Measurements from ENCODE around the gene AAK1. TPM values are rescaled to one million over a fixed set of nuclear protein-coding genes. Genes with fewer than 3 reads are reported as not detected.

Gene AAK1
- polyA plus RNA-seq, 1 donor from 2014 or later = 26.7 TPM

- H3K9me2 ChIP-seq (ENCODE audit: insufficient read depth, low read length) = no peaks in the 10 kb centered on the region
- H3K27me3 ChIP-seq (ENCODE audit: insufficient read depth, low read depth, low read length) = no peaks in the 10 kb centered on the region
- no peaks in the 10 kb centered on the region for H3F3A ChIP-seq (ENCODE audit: insufficient read depth, low read length, poor library complexity, severe bottlenecking)
- H3K4me2 ChIP-seq (ENCODE audit: low read length) = no peak overlapping the region
- no peaks in the 10 kb centered on the region for H3K36me3 ChIP-seq (ENCODE audit: insufficient read depth, low read length)
- TF ChIP-seq RAD21 (conservative IDR thresholded peaks at IDR 0.05) = no peak
- no peak for TF ChIP-seq SMC3 (conservative IDR thresholded peaks at IDR 0.05; ENCODE audit: poor library complexity)
- TF ChIP-seq MXI1 (conservative IDR thresholded peaks at IDR 0.05; ENCODE audit: poor library complexity, severe bottlenecking) = no peak
- no peak for TF ChIP-seq TAF1 (IDR thresholded peaks at IDR 0.05; ENCODE audit: low read depth)
- TF ChIP-seq CTCF (IDR thresholded peaks at IDR 0.05; ENCODE audit: poor library complexity, severe bottlenecking) = no peak
- no peak for TF ChIP-seq REST (IDR thresholded peaks at IDR 0.05; ENCODE audit: borderline replicate concordance)
- TF ChIP-seq EP300 (conservative IDR thresholded peaks at IDR 0.05; ENCODE audit: poor library complexity, severe bottlenecking) = no peak
- no peak for TF ChIP-seq POLR2AphosphoS5 (IDR thresholded peaks at IDR 0.05)
- TF ChIP-seq EZH2 (IDR thresholded peaks at IDR 0.05; ENCODE audit: borderline replicate concordance, insufficient read depth, low read length, poor library complexity, severe bottlenecking) = no peak
- H3K79me2 ChIP-seq (replicated peaks; ENCODE audit: insufficient read depth, low read length) = peaks cover 30% of the 10 kb centered on the region
- no peak overlapping the region for H3K4me3 ChIP-seq (ENCODE audit: low read length)
- H3K9ac ChIP-seq (ENCODE audit: low read length) = no peak overlapping the region
- no peaks in the 10 kb centered on the region for H3K9me3 ChIP-seq (ENCODE audit: low read length)
- H4K20me1 ChIP-seq (ENCODE audit: insufficient read depth) = no peaks in the 10 kb centered on the region
- H2AFZ ChIP-seq (ENCODE audit: low read depth, low read length) = no peak overlapping the region
- H3K27ac ChIP-seq (ENCODE audit: low read length) = no peak overlapping the region
These were observed 13.5 kb downstream of the AAK1 start for GRCh38 chr2:69629921-69630608.

GRCh38 chr2:69628325-69629021, 15.1 kb downstream of the AAK1 start:
- no peak overlapping the region for H3K4me2 ChIP-seq (ENCODE audit: low read length)
- H3K4me3 ChIP-seq (ENCODE audit: low read length) = no peak overlapping the region
- no peaks in the 10 kb centered on the region for H4K20me1 ChIP-seq (ENCODE audit: insufficient read depth)
- H3K27me3 ChIP-seq (ENCODE audit: insufficient read depth, low read depth, low read length) = no peaks in the 10 kb centered on the region
- no peaks in the 10 kb centered on the region for H3K9me2 ChIP-seq (ENCODE audit: insufficient read depth, low read length)
- no peak overlapping the region for H3K9ac ChIP-seq (ENCODE audit: low read length)
- H3K27ac ChIP-seq (ENCODE audit: low read length) = no peak overlapping the region
- H3K36me3 ChIP-seq (ENCODE audit: insufficient read depth, low read length) = no peaks in the 10 kb centered on the region
- H3F3A ChIP-seq (ENCODE audit: insufficient read depth, low read length, poor library complexity, severe bottlenecking) = no peaks in the 10 kb centered on the region
- H3K79me2 ChIP-seq (replicated peaks; ENCODE audit: insufficient read depth, low read length) = peaks cover 23% of the 10 kb centered on the region
- TF ChIP-seq TAF1 (IDR thresholded peaks at IDR 0.05; ENCODE audit: low read depth) = no peak
- no peak for TF ChIP-seq SMC3 (conservative IDR thresholded peaks at IDR 0.05; ENCODE audit: poor library complexity)
- no peak for TF ChIP-seq REST (IDR thresholded peaks at IDR 0.05; ENCODE audit: borderline replicate concordance)
- TF ChIP-seq EP300 (conservative IDR thresholded peaks at IDR 0.05; ENCODE audit: poor library complexity, severe bottlenecking) = no peak
- TF ChIP-seq CTCF (IDR thresholded peaks at IDR 0.05; ENCODE audit: poor library complexity, severe bottlenecking) = no peak
- no peak for TF ChIP-seq POLR2AphosphoS5 (IDR thresholded peaks at IDR 0.05)
- TF ChIP-seq EZH2 (IDR thresholded peaks at IDR 0.05; ENCODE audit: borderline replicate concordance, insufficient read depth, low read length, poor library complexity, severe bottlenecking) = no peak
- TF ChIP-seq RAD21 (conservative IDR thresholded peaks at IDR 0.05) = no peak
- no peak for TF ChIP-seq MXI1 (conservative IDR thresholded peaks at IDR 0.05; ENCODE audit: poor library complexity, severe bottlenecking)
- H2AFZ ChIP-seq (ENCODE audit: low read depth, low read length) = no peak overlapping the region
- H3K9me3 ChIP-seq (ENCODE audit: low read length) = no peaks in the 10 kb centered on the region

Data from neural cell (in vitro differentiated cells).